Endothelial cell of umbilical vein (primary cell): ENCODE data around the gene HSF2BP. TPM values are rescaled to one million over a fixed set of nuclear protein-coding genes. Genes with fewer than 3 reads are reported as not detected.

Experiments
- BruUV-seq: library from RNA; stranded (reverse); fragments of 400-500 nt; replicated peaks from 2 replicates; lab custom pipeline; 2021; lab: Mats Ljungman, UMichigan
- CTCF ChIA-PET: fragments of 300-600, 350-600 bp; sonication (Branson Sonifier 250); formaldehyde crosslinking; loops from one replicate; lab custom pipeline; 2021; ENCODE audit warnings: antibody characterized with exemption, inconsistent platforms; lab: Charles Lee
- POLR2A ChIA-PET: fragments of 300-600, 350-600 bp; sonication (Branson Sonifier 250); formaldehyde crosslinking; loops from one replicate; lab custom pipeline; 2021; ENCODE audit warnings: antibody characterized with exemption, inconsistent platforms; lab: Charles Lee
- DNase-seq: peaks from one replicate; pipeline ENCODE4 v3.0.0-alpha.2; 2011; ENCODE audit warnings: low read depth, low spot score
- FAIRE-seq: peaks from 2 replicates; lab custom pipeline; 2011; peaks lifted over from hg19 to GRCh38; lab: Jason Lieb, UNC
- H2AFZ ChIP-seq: 2 replicates; pipeline ENCODE4 v1.6.0; 2012; ENCODE audit warnings: low read depth, low read length, control low read depth, inconsistent platforms
- H3K27ac ChIP-seq: 2 replicates; pipeline ENCODE4 v1.5.1; 2011; ENCODE audit warnings: low read depth, mild to moderate bottlenecking, control low read depth, low read length, moderate library complexity; ENCODE audit not compliant: insufficient read depth
- H3K27me3 ChIP-seq, 2 experiments: 2 replicates each; pipeline versions ENCODE4 v1.6.0 to v1.6.1; 2011; ENCODE audit warnings: low read length in 2 of 2, mixed read lengths in 1 of 2; ENCODE audit not compliant: control insufficient read depth in 2 of 2, insufficient read depth in 2 of 2
- H3K36me3 ChIP-seq, 2 experiments: 2 replicates in 1 of 2; 3 replicates in 1 of 2; pipeline ENCODE4 v1.5.1; 2011; ENCODE audit warnings: low read length in 2 of 2, mild to moderate bottlenecking in 1 of 2, moderate library complexity in 1 of 2; ENCODE audit not compliant: control insufficient read depth in 2 of 2, insufficient read depth in 2 of 2; ENCODE audit errors: extremely low read depth in 1 of 2
- H3K4me1 ChIP-seq: 3 replicates; pipeline ENCODE4 v1.5.1; 2011; ENCODE audit warnings: mild to moderate bottlenecking, low read length; ENCODE audit not compliant: control insufficient read depth, insufficient read depth; ENCODE audit errors: extremely low read depth
- H3K4me2 ChIP-seq: 2 replicates; pipeline ENCODE4 v1.6.1; 2011; ENCODE audit warnings: low read length, control low read depth, mixed read lengths; ENCODE audit not compliant: insufficient read depth
- H3K4me3 ChIP-seq, 3 experiments: fragments of 200-600 bp in 1 of 3; sonication (generic), shearing (Covaris generic) in 1 of 3; replicated peaks in 1 of 3; 2 replicates each; pipeline ENCODE4 v1.5.1; 2011 to 2016; ENCODE audit warnings: control low read depth in 3 of 3, low read length in 3 of 3, mild to moderate bottlenecking in 2 of 3, inconsistent platforms in 1 of 3, low read depth in 1 of 3, moderate library complexity in 1 of 3; ENCODE audit not compliant: insufficient read depth in 1 of 3
- H3K79me2 ChIP-seq: 2 replicates; pipeline ENCODE4 v1.6.0; 2012; ENCODE audit warnings: low read length, inconsistent platforms; ENCODE audit not compliant: control insufficient read depth, insufficient read depth
- H3K9ac ChIP-seq: replicated peaks from 2 replicates; pipeline ENCODE3; 2011; ENCODE audit warnings: low read length, control low read depth; ENCODE audit not compliant: insufficient read depth; ENCODE audit errors: extremely low read depth
- H3K9me1 ChIP-seq: replicated peaks from 3 replicates; pipeline ENCODE4 v1.6.0; 2011; ENCODE audit warnings: mild to moderate bottlenecking, low read length; ENCODE audit not compliant: control insufficient read depth, insufficient read depth; ENCODE audit errors: extremely low read depth
- H3K9me3 ChIP-seq: replicated peaks from 2 replicates; pipeline ENCODE4 v1.5.1; 2012; ENCODE audit warnings: low read length, inconsistent platforms; ENCODE audit not compliant: control insufficient read depth, insufficient read depth
- H4K20me1 ChIP-seq: replicated peaks from 2 replicates; pipeline ENCODE3; 2011; ENCODE audit warnings: mild to moderate bottlenecking, low read length; ENCODE audit not compliant: control insufficient read depth, insufficient read depth; ENCODE audit errors: extremely low read depth
- EZH2 ChIP-seq: IDR thresholded peaks from 2 replicates; pipeline ENCODE4 v1.6.1; 2012; ENCODE audit warnings: borderline replicate concordance, low read depth, mild to moderate bottlenecking, moderate library complexity, low read length, inconsistent platforms; ENCODE audit not compliant: severe bottlenecking
- FOS ChIP-seq: IDR thresholded peaks from 2 replicates; pipeline ENCODE4 v1.6.1; 2011; ENCODE audit warnings: mild to moderate bottlenecking, low read length, moderate library complexity, borderline replicate concordance; ENCODE audit not compliant: insufficient read depth
- GATA2 ChIP-seq: IDR thresholded peaks from 2 replicates; pipeline ENCODE4 v1.7.0; 2011; ENCODE audit warnings: low read depth, mild to moderate bottlenecking, moderate library complexity, mixed read lengths, low read length; ENCODE audit not compliant: insufficient read length, insufficient read depth
- JUN ChIP-seq: IDR thresholded peaks from 2 replicates; pipeline ENCODE4 v1.6.1; 2011; ENCODE audit warnings: borderline replicate concordance, low read depth; ENCODE audit not compliant: insufficient read length, insufficient read depth
- MYC ChIP-seq: IDR thresholded peaks from one replicate; pipeline ENCODE4 v1.6.1; 2011; ENCODE audit warnings: mild to moderate bottlenecking, low read depth, low read length
- POLR2A ChIP-seq: IDR thresholded peaks from 2 replicates; pipeline ENCODE4 v1.6.1; 2012; ENCODE audit warnings: low read depth, mild to moderate bottlenecking, control low read depth, low read length
- POLR2AphosphoS5 ChIP-seq: IDR thresholded peaks from 2 replicates; pipeline ENCODE4 v1.6.1; 2012; ENCODE audit warnings: low read depth, mild to moderate bottlenecking, control low read depth, low read length, moderate library complexity; ENCODE audit not compliant: insufficient read depth
- dilution Hi-C: fragments of 300-500 bp; cut with MboI; formaldehyde crosslinking; loops from one replicate; pipeline ENCODE4 v1.15.0; 2019; ENCODE audit warnings: low sequenced_read_pairs; ENCODE audit not compliant: extremely low pct_ligation_motif_present
- intact Hi-C: fragments of 100-400 bp; cut with micrococcal nuclease; formaldehyde crosslinking; loops from one replicate; pipeline ENCODE4 v1.10.0; 2022
- polyA plus RNA-seq, 4 experiments: library from polyadenylated mRNA; depleted of rRNA in 3 of 4; stranded (reverse) in 3 of 4; unstranded in 1 of 4; fragments of >200 nt; gene quantifications; 2 replicates each; pipeline versions ENCODE4 v1.2.1 to v1.2.3, GENCODE V29; 2011 to 2012; ENCODE audit warnings: missing spikeins in 1 of 4
- total RNA-seq: library from RNA; stranded (reverse); gene quantifications from 2 replicates; pipeline ENCODE4 v1.2.3, GENCODE V29; 2021
- TF ChIP-seq, protein P1 (sequence below): IDR thresholded peaks from 2 replicates; pipeline ENCODE4 v1.6.1; 2011; ENCODE audit not compliant: insufficient read depth, insufficient read length
- TF ChIP-seq, protein P2 (sequence below), 2 donors: IDR thresholded peaks; 1 replicate in 1 of 2; 2 replicates in 1 of 2; pipeline ENCODE4 v1.5.1; 2011; ENCODE audit warnings: low read length in 2 of 2, mild to moderate bottlenecking in 2 of 2, moderate library complexity in 2 of 2, control low read depth in 1 of 2, inconsistent platforms in 1 of 2, low read depth in 1 of 2; ENCODE audit not compliant: insufficient read depth in 1 of 2; ENCODE audit errors: extremely low read depth in 1 of 2

Gene HSF2BP
- total and polyA plus RNA-seq, 2 donors (not counting 3 experiments of a cell fraction or from before 2014, with no cell fraction given): 0.41 to 0.55 TPM

DNA sequence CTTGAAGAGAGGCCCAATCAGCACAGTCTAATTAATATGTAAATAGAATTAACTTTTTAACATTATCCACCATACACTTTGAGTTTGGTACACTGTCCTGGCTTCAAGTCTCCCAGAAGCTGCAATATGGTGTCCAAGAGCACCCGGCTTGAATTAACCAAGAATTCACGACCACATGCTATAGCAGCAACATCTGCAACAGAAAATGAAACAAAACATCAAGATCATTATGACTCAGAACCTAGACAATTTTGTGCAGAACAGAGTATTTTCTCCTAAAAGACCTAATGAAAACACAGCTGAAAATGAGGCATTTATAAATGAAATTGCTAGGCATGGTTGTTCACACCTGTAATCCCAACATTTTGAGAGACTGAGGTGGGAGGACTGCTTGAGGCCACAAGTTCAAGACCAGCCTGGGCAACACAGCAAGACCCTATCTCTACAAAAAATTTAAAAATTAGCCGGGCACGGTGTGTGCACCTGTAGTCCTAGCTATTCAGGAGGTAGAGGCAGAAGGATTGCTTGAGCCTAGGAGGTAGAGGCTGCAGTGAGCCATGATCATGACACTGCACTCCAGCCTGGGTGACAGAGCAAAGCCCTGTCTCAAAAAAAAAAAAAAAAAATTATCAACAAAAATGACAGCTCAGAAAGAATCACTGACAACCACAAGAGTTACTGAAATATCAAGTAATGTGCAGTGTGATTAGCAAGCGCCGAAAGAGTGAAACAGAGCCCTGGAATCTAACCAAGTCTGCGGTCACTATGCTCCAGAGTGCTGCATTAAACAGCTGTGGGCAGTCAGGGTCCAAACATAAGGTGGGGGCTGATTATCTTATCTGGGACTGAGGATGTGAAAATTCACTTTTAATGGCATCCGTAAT lies 45.3 kb downstream of the HSF2BP start:
- H3K9me3 ChIP-seq: no peaks in the 10 kb centered on the region
- no peaks in the 10 kb centered on the region for H3K9me1 ChIP-seq
- H3K4me2 ChIP-seq: no peak overlapping the region
- no peak for DNase-seq
- intact Hi-C loops: no loop called here
- H3K4me3 ChIP-seq: no peak overlapping the region
- ChIA-PET POLR2A (interaction anchor here (0.5 kb wide), 1 partner anchor 401 kb away, joined by 5 read pairs; no protein-coding TSS in a partner anchor), CTCF (interaction anchor here (1.5 to 2.0 kb wide), 2 partner anchors 24 to 32 kb away, joined by 3 to 8 read pairs; no protein-coding TSS in a partner anchor)
- H3K9ac ChIP-seq: no peak overlapping the region
- FAIRE-seq: no peak
- no peak overlapping the region for H3K27ac ChIP-seq
- H3K4me1 ChIP-seq: peaks cover 8% of the 10 kb centered on the region
- H2AFZ ChIP-seq: no peak overlapping the region
- no peaks in the 10 kb centered on the region for H3K79me2 ChIP-seq
- TF ChIP-seq JUN (no peak), POLR2A (no peak), EZH2 (no peak), POLR2AphosphoS5 (no peak), MYC (no peak), GATA2 (no peak), FOS (no peak)
- TF ChIP-seq, protein P1, sequence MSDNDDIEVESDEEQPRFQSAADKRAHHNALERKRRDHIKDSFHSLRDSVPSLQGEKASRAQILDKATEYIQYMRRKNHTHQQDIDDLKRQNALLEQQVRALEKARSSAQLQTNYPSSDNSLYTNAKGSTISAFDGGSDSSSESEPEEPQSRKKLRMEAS: no peak
- TF ChIP-seq, protein P2, sequence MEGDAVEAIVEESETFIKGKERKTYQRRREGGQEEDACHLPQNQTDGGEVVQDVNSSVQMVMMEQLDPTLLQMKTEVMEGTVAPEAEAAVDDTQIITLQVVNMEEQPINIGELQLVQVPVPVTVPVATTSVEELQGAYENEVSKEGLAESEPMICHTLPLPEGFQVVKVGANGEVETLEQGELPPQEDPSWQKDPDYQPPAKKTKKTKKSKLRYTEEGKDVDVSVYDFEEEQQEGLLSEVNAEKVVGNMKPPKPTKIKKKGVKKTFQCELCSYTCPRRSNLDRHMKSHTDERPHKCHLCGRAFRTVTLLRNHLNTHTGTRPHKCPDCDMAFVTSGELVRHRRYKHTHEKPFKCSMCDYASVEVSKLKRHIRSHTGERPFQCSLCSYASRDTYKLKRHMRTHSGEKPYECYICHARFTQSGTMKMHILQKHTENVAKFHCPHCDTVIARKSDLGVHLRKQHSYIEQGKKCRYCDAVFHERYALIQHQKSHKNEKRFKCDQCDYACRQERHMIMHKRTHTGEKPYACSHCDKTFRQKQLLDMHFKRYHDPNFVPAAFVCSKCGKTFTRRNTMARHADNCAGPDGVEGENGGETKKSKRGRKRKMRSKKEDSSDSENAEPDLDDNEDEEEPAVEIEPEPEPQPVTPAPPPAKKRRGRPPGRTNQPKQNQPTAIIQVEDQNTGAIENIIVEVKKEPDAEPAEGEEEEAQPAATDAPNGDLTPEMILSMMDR (IDR thresholded peaks at IDR 0.05; ENCODE audit: extremely low read depth in 1 of 2, insufficient read depth in 1 of 2, low read depth in 1 of 2, low read length in 2 of 2): no peak
- dilution Hi-C loops: no loop called here
- BruUV-seq: no TSS peak
- H3K27me3 ChIP-seq: no peaks in the 10 kb centered on the region
- H3K36me3 ChIP-seq: no peaks in the 10 kb centered on the region
- H4K20me1 ChIP-seq: no peaks in the 10 kb centered on the region
